HepG2 (cell line): ENCODE data around the gene TEAD3. TPM values are rescaled to one million over a fixed set of nuclear protein-coding genes. Genes with fewer than 3 reads are reported as not detected.

Experiments used
- EHMT2 ChIP-seq: fragments of 200-600 bp; sonication (generic); IDR thresholded peaks from 2 replicates; pipeline ENCODE4 v1.7.0; 2017; ENCODE audit warnings: antibody characterized with exemption, low read depth, low read length, borderline replicate concordance
- HMG20A ChIP-seq: IDR thresholded peaks from 2 replicates; pipeline ENCODE4 v1.6.1; 2016; ENCODE audit warnings: borderline replicate concordance
- HNRNPLL ChIP-seq: fragments of 200-400 bp; formaldehyde crosslinking; IDR thresholded peaks from 2 replicates; pipeline ENCODE4 v1.6.1; 2017; ENCODE audit warnings: mild to moderate bottlenecking, low read depth, low read length; ENCODE audit not compliant: poor library complexity, severe bottlenecking
- JDP2 ChIP-seq: sonication (generic); formaldehyde crosslinking; IDR thresholded peaks from 2 replicates; pipeline ENCODE4 v1.8.1; 2022; ENCODE audit warnings: missing genetic modification reagents, borderline replicate concordance
- KLF11 ChIP-seq: IDR thresholded peaks from 2 replicates; pipeline ENCODE4 v1.6.1; 2016; ENCODE audit warnings: missing compliant biosample characterization
- KLF12 ChIP-seq: sonication (generic); formaldehyde crosslinking; IDR thresholded peaks from 2 replicates; pipeline ENCODE4 v1.4.0; 2020; ENCODE audit warnings: missing genetic modification reagents, borderline replicate concordance
- RFX5 ChIP-seq: IDR thresholded peaks from 2 replicates; pipeline ENCODE4 v1.6.1; 2011; ENCODE audit warnings: low read depth, low read length, improper control_type of control experiment
- RXRA ChIP-seq: sonication (generic); formaldehyde crosslinking; IDR thresholded peaks from 2 replicates; pipeline ENCODE4 v1.5.1; 2020; ENCODE audit warnings: missing genetic modification reagents
- SCMH1 ChIP-seq: sonication (generic); formaldehyde crosslinking; IDR thresholded peaks from 2 replicates; pipeline ENCODE4 v1.9.0; 2021; ENCODE audit warnings: missing genetic modification reagents, mild to moderate bottlenecking, borderline replicate concordance
- ZMYM3 ChIP-seq: sonication (generic); formaldehyde crosslinking; IDR thresholded peaks from 2 replicates; pipeline ENCODE4 v1.5.1; 2020; ENCODE audit warnings: mild to moderate bottlenecking, missing genetic modification reagents
- ZNF235 ChIP-seq: sonication (generic); formaldehyde crosslinking; IDR thresholded peaks from 2 replicates; pipeline ENCODE4 v1.8.1; 2023; ENCODE audit warnings: mild to moderate bottlenecking, missing genetic modification reagents, borderline replicate concordance
- ZNF782 ChIP-seq: sonication (generic); formaldehyde crosslinking; IDR thresholded peaks from 2 replicates; pipeline ENCODE4 v1.4.0; 2020; ENCODE audit warnings: missing genetic modification reagents, mild to moderate bottlenecking, borderline replicate concordance
- ZSCAN25 ChIP-seq: sonication (generic); formaldehyde crosslinking; IDR thresholded peaks from 2 replicates; pipeline ENCODE4 v1.8.0; 2022; ENCODE audit warnings: mild to moderate bottlenecking, missing genetic modification reagents
- polyA plus RNA-seq, 8 experiments: library from polyadenylated mRNA; depleted of rRNA in 3 of 8; stranded (reverse) in 7 of 8; unstranded in 1 of 8; fragments of >200 nt; fragmentation: Illumina TruSeq in 4 of 8; extraction: Trizol in 4 of 8; gene quantifications; 2 replicates each; pipeline versions ENCODE4 v1.2.1 to v1.2.3, GENCODE V29; 2011 to 2016; ENCODE audit warnings: low read depth in 4 of 8, missing spikeins in 1 of 8, mixed read lengths in 1 of 8; ENCODE audit not compliant: insufficient read depth in 1 of 8
- total RNA-seq, 5 experiments: library from RNA; depleted of rRNA; stranded (reverse); fragments of >200 nt; fragmentation: Illumina TruSeq; extraction: Trizol; gene quantifications; 2 replicates each; pipeline ENCODE4 v1.2.3, GENCODE V29; 2016; ENCODE audit warnings: low read depth in 1 of 5
- TF ChIP-seq, protein P1 (sequence below): sonication (generic); formaldehyde crosslinking; IDR thresholded peaks from 2 replicates; pipeline ENCODE4 v1.8.1; 2023; ENCODE audit warnings: missing genetic modification reagents, inconsistent platforms, borderline replicate concordance
- TF ChIP-seq, protein P2 (sequence below): IDR thresholded peaks from 2 replicates; pipeline ENCODE4 v1.6.1; 2016; ENCODE audit warnings: control low read depth
- TF ChIP-seq, protein P3 (sequence below): IDR thresholded peaks from 2 replicates; pipeline ENCODE4 v1.6.1; 2012; ENCODE audit warnings: low read length, improper control_type of control experiment
- TF ChIP-seq, protein P4 (sequence below): sonication (generic); formaldehyde crosslinking; IDR thresholded peaks from 2 replicates; pipeline ENCODE4 v1.4.0; 2020; ENCODE audit warnings: missing genetic modification reagents

TEAD3 gene
- total and polyA plus RNA-seq, 2 of the 13 experiments (the other 11 are each of a cell fraction or from before 2014, with no cell fraction given) = 15.1 to 16.5 TPM

DNA sequence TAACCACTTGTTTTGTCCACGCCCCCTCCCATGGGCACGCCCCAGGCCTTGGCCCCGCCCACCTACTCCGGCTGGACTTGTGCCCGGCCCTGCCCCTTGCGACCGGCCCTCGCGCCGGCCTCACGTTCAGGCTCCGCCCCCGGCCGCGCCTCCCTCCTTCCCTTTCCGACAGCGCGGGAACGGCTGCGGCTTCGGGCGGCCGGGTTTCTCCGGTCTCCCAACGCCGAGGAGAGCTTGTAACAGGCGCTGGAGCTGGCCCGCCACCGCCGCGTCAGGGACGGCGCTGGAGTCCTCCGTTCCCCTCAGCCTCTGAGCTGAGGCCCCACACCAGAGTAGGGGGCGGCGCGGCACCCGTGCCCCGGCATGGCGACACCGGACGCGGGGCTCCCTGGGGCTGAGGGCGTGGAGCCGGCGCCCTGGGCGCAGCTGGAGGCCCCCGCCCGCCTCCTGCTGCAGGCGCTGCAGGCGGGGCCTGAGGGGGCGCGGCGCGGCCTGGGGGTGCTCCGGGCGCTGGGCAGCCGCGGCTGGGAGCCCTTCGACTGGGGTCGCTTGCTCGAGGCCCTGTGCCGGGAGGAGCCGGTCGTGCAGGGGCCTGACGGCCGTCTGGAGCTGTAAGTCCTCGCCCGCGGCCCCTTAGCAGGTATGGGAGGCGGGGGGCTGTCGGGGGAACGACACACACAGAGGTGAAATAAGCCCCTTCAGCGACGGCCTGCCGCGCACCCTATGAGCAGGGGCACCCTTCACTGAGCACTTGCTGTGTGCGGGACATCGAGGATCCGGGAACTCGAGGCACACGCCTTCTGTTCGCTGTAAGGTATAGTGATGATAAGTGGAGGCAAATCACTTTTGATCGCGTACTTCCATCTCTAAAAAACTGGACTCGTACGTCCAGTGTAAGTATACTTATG lies 44.4 kb downstream of the TEAD3 start, which contains the start of gene FANCE (continued):
- TF ChIP-seq, protein P1, sequence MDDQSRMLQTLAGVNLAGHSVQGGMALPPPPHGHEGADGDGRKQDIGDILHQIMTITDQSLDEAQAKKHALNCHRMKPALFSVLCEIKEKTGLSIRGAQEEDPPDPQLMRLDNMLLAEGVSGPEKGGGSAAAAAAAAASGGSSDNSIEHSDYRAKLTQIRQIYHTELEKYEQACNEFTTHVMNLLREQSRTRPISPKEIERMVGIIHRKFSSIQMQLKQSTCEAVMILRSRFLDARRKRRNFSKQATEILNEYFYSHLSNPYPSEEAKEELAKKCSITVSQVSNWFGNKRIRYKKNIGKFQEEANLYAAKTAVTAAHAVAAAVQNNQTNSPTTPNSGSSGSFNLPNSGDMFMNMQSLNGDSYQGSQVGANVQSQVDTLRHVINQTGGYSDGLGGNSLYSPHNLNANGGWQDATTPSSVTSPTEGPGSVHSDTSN = no peak
- TF ChIP-seq SCMH1 (no peak), ZSCAN25 (CRISPR knock-in tag) (no peak), ZMYM3 (peak; percentile 38; the same call in 1 of the 2 replicates), HNRNPLL (peak; percentile 81), RFX5 (no peak), EHMT2 (no peak), ZNF235 (no peak), HMG20A (CRISPR knock-in tag) (no peak), KLF12 (CRISPR knock-in tag) (peak; percentile 58; the same call in 1 of the 2 replicates), RXRA (CRISPR knock-in tag) (peak; percentile 57; the same call in 1 of the 2 replicates), JDP2 (CRISPR knock-in tag) (no peak; the same call in 1 of the 2 replicates), ZNF782 (CRISPR knock-in tag) (no peak), KLF11 (CRISPR knock-in tag) (no peak)
- TF ChIP-seq, protein P2, sequence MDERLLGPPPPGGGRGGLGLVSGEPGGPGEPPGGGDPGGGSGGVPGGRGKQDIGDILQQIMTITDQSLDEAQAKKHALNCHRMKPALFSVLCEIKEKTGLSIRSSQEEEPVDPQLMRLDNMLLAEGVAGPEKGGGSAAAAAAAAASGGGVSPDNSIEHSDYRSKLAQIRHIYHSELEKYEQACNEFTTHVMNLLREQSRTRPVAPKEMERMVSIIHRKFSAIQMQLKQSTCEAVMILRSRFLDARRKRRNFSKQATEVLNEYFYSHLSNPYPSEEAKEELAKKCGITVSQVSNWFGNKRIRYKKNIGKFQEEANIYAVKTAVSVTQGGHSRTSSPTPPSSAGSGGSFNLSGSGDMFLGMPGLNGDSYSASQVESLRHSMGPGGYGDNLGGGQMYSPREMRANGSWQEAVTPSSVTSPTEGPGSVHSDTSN (CRISPR knock-in tag) = no peak
- TF ChIP-seq, protein P3, sequence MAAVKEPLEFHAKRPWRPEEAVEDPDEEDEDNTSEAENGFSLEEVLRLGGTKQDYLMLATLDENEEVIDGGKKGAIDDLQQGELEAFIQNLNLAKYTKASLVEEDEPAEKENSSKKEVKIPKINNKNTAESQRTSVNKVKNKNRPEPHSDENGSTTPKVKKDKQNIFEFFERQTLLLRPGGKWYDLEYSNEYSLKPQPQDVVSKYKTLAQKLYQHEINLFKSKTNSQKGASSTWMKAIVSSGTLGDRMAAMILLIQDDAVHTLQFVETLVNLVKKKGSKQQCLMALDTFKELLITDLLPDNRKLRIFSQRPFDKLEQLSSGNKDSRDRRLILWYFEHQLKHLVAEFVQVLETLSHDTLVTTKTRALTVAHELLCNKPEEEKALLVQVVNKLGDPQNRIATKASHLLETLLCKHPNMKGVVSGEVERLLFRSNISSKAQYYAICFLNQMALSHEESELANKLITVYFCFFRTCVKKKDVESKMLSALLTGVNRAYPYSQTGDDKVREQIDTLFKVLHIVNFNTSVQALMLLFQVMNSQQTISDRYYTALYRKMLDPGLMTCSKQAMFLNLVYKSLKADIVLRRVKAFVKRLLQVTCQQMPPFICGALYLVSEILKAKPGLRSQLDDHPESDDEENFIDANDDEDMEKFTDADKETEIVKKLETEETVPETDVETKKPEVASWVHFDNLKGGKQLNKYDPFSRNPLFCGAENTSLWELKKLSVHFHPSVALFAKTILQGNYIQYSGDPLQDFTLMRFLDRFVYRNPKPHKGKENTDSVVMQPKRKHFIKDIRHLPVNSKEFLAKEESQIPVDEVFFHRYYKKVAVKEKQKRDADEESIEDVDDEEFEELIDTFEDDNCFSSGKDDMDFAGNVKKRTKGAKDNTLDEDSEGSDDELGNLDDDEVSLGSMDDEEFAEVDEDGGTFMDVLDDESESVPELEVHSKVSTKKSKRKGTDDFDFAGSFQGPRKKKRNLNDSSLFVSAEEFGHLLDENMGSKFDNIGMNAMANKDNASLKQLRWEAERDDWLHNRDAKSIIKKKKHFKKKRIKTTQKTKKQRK = no peak
- TF ChIP-seq, protein P4, sequence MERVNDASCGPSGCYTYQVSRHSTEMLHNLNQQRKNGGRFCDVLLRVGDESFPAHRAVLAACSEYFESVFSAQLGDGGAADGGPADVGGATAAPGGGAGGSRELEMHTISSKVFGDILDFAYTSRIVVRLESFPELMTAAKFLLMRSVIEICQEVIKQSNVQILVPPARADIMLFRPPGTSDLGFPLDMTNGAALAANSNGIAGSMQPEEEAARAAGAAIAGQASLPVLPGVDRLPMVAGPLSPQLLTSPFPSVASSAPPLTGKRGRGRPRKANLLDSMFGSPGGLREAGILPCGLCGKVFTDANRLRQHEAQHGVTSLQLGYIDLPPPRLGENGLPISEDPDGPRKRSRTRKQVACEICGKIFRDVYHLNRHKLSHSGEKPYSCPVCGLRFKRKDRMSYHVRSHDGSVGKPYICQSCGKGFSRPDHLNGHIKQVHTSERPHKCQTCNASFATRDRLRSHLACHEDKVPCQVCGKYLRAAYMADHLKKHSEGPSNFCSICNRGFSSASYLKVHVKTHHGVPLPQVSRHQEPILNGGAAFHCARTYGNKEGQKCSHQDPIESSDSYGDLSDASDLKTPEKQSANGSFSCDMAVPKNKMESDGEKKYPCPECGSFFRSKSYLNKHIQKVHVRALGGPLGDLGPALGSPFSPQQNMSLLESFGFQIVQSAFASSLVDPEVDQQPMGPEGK = peak; percentile 75
